Measurements from ENCODE around the gene C16orf86.

DNA sequence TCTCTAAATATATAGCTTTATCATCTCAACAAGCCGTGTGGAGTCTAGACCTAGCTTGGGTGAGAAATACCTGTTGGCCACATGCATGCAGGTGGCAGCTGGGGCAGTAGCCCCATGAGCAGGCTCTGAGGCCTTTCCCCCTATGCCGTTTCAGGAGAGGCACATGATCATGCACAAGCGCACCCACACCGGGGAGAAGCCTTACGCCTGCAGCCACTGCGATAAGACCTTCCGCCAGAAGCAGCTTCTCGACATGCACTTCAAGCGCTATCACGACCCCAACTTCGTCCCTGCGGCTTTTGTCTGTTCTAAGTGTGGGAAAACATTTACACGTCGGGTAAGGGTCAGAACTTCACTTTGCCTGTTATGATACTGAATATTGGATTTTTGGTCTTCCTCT lies 38.4 kb upstream of the C16orf86 start:
- no peak for TF ChIP-seq CTCF (IDR thresholded peaks at IDR 0.05)
- no peak for TF ChIP-seq MAX (CRISPR knock-in tag; IDR thresholded peaks at IDR 0.05)
- TF ChIP-seq, protein P1, sequence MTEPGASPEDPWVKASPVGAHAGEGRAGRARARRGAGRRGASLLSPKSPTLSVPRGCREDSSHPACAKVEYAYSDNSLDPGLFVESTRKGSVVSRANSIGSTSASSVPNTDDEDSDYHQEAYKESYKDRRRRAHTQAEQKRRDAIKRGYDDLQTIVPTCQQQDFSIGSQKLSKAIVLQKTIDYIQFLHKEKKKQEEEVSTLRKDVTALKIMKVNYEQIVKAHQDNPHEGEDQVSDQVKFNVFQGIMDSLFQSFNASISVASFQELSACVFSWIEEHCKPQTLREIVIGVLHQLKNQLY (CRISPR knock-in tag; IDR thresholded peaks at IDR 0.05), result no peak

Measured in WTC11 (cell line).